ENCODE data around the gene HILPDA.
"Not testable (repeated sequence)": the region's sequence is repeated elsewhere in the genome, so short reads cannot be mapped to it uniquely, and the experiment has no call there.

The HILPDA gene

GRCh38 chr7:128452552-128452951, 3.1 kb upstream of the HILPDA start:
- Histone ChIP-seq H3K4me3 (ENCODE audit: low read depth in 1 of 2, low read length in 2 of 2) (no peak overlapping the region), H3K9me3 (ENCODE audit: control insufficient read depth in 1 of 2, low read length in 2 of 2) (no peaks in the 10 kb centered on the region), H3K27ac (ENCODE audit: low read length) (no peak overlapping the region), H3K27me3 (ENCODE audit: low read depth, low read length) (no peaks in the 10 kb centered on the region), H3K4me1 (ENCODE audit: control insufficient read depth in 1 of 2, insufficient read depth in 2 of 2, low read length in 2 of 2) (peaks cover 9 to 28% of the 10 kb centered on the region in 2 donors), H3K36me3 (ENCODE audit: control insufficient read depth in 1 of 2, insufficient read depth in 2 of 2, low read length in 2 of 2) (no peaks in the 10 kb centered on the region)

GRCh38 chr7:128453836-128454804, 1.6 kb upstream of the HILPDA start:
- peak overlapping the region; percentile 32 to 86 for H3K4me3 ChIP-seq (ENCODE audit: low read depth in 1 of 2, low read length in 2 of 2)
- peak overlapping the region; percentile 97 for H3K27ac ChIP-seq (ENCODE audit: low read length)
- no peaks in the 10 kb centered on the region for H3K27me3 ChIP-seq (ENCODE audit: low read depth, low read length)
- no peaks in the 10 kb centered on the region for H3K9me3 ChIP-seq (ENCODE audit: control insufficient read depth in 1 of 2, low read length in 2 of 2)
- H3K4me1 ChIP-seq (ENCODE audit: control insufficient read depth in 1 of 2, insufficient read depth in 2 of 2, low read length in 2 of 2) = peaks cover 15 to 34% of the 10 kb centered on the region in 2 donors
- no peaks in the 10 kb centered on the region for H3K36me3 ChIP-seq (ENCODE audit: control insufficient read depth in 1 of 2, insufficient read depth in 2 of 2, low read length in 2 of 2)

DNA sequence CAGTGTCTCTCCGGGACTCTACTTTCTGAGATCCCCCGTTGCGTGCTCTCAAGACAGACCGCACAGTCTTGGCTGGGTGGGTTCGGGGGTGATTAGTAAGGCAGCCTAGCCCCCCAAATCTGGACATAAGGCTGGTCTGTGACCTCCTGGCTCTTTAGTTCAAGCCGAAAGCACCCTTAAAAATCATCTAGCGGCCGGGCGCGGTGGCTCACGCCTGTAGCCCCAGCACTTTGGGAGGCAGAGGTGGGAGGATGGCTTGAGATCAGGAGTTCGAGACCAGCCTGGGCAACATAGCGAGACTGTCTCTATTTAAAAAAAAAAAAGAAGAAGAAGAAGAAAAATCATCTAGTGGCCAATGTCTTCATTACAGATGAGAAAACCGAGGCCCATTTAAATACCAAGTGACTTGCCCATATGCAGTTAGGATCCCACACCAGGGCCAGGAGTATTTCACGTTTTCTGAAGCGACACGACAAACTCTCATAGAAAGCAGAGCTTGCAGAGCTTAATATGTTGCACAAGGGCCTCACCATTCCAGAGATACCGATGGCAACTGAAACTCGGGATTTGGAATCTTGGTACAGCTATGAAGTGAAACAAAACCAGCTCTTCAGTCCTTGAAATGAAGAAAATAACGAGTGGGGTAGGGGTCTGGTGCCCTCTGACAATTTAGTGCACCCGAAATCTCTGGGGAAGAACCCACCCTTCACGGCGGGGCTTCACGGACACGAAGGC, 703 bp upstream of the HILPDA start:
- no peaks in the 10 kb centered on the region for H3K9me3 ChIP-seq (ENCODE audit: control insufficient read depth in 1 of 2, low read length in 2 of 2)
- peak overlapping the region; percentile 86 to 88 for H3K4me3 ChIP-seq (ENCODE audit: low read depth in 1 of 2, low read length in 2 of 2)
- H3K27ac ChIP-seq (ENCODE audit: low read length) = peak overlapping the region; percentile 97
- H3K4me1 ChIP-seq (ENCODE audit: control insufficient read depth in 1 of 2, insufficient read depth in 2 of 2, low read length in 2 of 2) = peaks cover 18 to 36% of the 10 kb centered on the region in 2 donors
- no peaks in the 10 kb centered on the region for H3K27me3 ChIP-seq (ENCODE audit: low read depth, low read length)
- no peaks in the 10 kb centered on the region for H3K36me3 ChIP-seq (ENCODE audit: control insufficient read depth in 1 of 2, insufficient read depth in 2 of 2, low read length in 2 of 2)

DNA sequence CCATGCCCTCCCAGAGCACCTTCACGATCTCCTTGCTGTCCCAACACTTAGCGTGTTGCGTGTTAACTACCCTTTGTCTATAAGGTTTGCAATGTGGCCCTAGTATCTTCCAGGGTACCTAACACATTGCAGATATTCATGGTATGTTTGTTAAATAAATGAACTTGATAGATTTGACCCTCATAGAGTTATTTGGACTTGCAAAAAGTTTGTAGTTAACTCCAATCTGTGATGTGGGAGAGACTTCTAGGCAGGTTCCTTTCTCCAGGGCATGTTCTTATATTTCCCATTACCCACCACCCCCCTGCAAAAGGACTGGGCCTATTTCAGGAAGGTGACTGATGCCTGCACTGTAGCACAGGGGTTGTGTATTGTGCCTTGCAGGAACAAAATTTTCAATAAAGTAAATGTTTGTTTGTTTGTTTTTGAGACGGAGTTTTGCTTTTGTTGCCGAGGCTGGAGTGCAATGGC, 612 bp downstream of the HILPDA start:
- H3K4me1 ChIP-seq (ENCODE audit: control insufficient read depth in 1 of 2, insufficient read depth in 2 of 2, low read length in 2 of 2) = peaks cover 18 to 36% of the 10 kb centered on the region in 2 donors
- H3K9me3 ChIP-seq (ENCODE audit: control insufficient read depth in 1 of 2, low read length in 2 of 2) = no peaks in the 10 kb centered on the region
- H3K27ac ChIP-seq (ENCODE audit: low read length) = peak overlapping the region; percentile 74
- no peaks in the 10 kb centered on the region for H3K27me3 ChIP-seq (ENCODE audit: low read depth, low read length)
- H3K4me3 ChIP-seq (ENCODE audit: low read depth in 1 of 2, low read length in 2 of 2) = peak overlapping the region; percentile 86 to 88
- H3K36me3 ChIP-seq (ENCODE audit: control insufficient read depth in 1 of 2, insufficient read depth in 2 of 2, low read length in 2 of 2) = no peaks in the 10 kb centered on the region

DNA sequence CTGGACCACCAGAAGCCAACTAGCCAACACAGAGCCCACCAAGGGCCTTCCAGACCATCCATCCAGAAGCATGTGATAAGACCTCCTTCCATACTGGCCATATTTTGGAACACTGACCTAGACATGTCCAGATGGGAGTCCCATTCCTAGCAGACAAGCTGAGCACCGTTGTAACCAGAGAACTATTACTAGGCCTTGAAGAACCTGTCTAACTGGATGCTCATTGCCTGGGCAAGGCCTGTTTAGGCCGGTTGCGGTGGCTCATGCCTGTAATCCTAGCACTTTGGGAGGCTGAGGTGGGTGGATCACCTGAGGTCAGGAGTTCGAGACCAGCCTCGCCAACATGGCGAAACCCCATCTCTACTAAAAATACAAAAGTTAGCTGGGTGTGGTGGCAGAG, 1.7 kb downstream of the HILPDA start:
- not testable (repeated sequence) for H3K9me3 ChIP-seq (ENCODE audit: control insufficient read depth in 1 of 2, low read length in 2 of 2); H3K27me3 ChIP-seq (ENCODE audit: low read depth, low read length); H3K27ac ChIP-seq (ENCODE audit: low read length); H3K36me3 ChIP-seq (ENCODE audit: control insufficient read depth in 1 of 2, insufficient read depth in 2 of 2, low read length in 2 of 2)
- peaks cover 18 to 36% of the 10 kb centered on the region in 2 donors for H3K4me1 ChIP-seq (ENCODE audit: control insufficient read depth in 1 of 2, insufficient read depth in 2 of 2, low read length in 2 of 2)
- peak overlapping the region in 1 of 2 donors; percentile 13 for H3K4me3 ChIP-seq (ENCODE audit: low read depth in 1 of 2, low read length in 2 of 2)

- no peaks in the 10 kb centered on the region for H3K27me3 ChIP-seq (ENCODE audit: low read depth, low read length)
- H3K9me3 ChIP-seq (ENCODE audit: control insufficient read depth in 1 of 2, low read length in 2 of 2) = no peaks in the 10 kb centered on the region
- no peak overlapping the region for H3K4me3 ChIP-seq (ENCODE audit: low read depth in 1 of 2, low read length in 2 of 2)
- H3K4me1 ChIP-seq (ENCODE audit: control insufficient read depth in 1 of 2, insufficient read depth in 2 of 2, low read length in 2 of 2) = peaks cover 12 to 32% of the 10 kb centered on the region in 2 donors
- no peaks in the 10 kb centered on the region for H3K36me3 ChIP-seq (ENCODE audit: control insufficient read depth in 1 of 2, insufficient read depth in 2 of 2, low read length in 2 of 2)
- peak overlapping the region; percentile 25 for H3K27ac ChIP-seq (ENCODE audit: low read length)
Observed at GRCh38 chr7:128458956-128459355, 3.3 kb downstream of the HILPDA start.

DNA sequence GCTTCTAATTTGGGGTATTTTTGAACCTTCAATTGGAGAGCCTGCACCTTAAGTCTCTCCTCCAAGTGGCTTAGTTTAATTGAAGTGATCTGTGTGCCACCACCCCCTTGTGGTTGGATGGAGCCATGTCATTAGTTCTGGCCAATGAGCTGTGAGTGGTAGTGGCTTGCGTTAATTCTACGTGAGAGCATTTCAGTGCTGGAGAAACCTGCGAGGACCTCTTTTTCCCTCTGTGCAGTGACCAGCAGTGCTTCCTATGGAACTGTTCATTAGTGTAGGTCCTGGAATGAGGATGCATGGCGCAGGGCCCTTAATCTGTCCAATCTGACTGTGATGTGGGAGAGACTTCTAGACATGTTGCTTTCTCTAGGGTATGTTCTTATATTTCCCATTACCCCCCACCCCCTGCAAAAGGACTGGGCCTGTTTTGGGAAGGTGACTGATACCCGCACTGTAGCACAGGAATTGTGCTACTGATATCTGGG, 3.8 kb downstream of the HILPDA start:
- Histone ChIP-seq H3K4me1 (ENCODE audit: control insufficient read depth in 1 of 2, insufficient read depth in 2 of 2, low read length in 2 of 2) (peaks cover 9 to 27% of the 10 kb centered on the region in 2 donors), H3K27me3 (ENCODE audit: low read depth, low read length) (no peaks in the 10 kb centered on the region), H3K36me3 (ENCODE audit: control insufficient read depth in 1 of 2, insufficient read depth in 2 of 2, low read length in 2 of 2) (no peaks in the 10 kb centered on the region), H3K4me3 (ENCODE audit: low read depth in 1 of 2, low read length in 2 of 2) (no peak overlapping the region), H3K9me3 (ENCODE audit: control insufficient read depth in 1 of 2, low read length in 2 of 2) (no peaks in the 10 kb centered on the region), H3K27ac (ENCODE audit: low read length) (no peak overlapping the region)

DNA sequence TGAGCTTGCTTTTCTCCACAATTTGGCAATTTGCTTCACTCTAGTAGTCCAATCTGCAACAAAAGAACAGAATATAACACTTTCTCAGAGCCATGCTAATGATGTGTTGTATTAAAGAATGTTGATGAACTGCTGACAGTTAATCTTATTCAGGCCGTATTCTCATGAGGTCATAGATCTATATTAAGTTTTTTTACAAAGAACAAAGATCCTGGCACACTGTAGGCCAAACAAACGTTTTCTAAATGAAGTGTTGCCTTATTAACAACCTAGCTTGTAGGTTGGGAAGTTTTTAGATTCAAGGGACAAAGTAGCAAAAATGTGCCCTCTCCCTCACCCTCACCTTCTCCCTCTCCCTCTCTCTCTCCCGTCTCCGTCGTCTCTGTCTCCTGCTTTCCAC, 6.8 kb downstream of the HILPDA start:
- Histone ChIP-seq H3K4me1 (ENCODE audit: control insufficient read depth in 1 of 2, insufficient read depth in 2 of 2, low read length in 2 of 2) (peaks cover 8 to 9% of the 10 kb centered on the region in 2 donors), H3K9me3 (ENCODE audit: control insufficient read depth in 1 of 2, low read length in 2 of 2) (no peaks in the 10 kb centered on the region), H3K36me3 (ENCODE audit: control insufficient read depth in 1 of 2, insufficient read depth in 2 of 2, low read length in 2 of 2) (no peaks in the 10 kb centered on the region), H3K27me3 (ENCODE audit: low read depth, low read length) (no peaks in the 10 kb centered on the region), H3K27ac (ENCODE audit: low read length) (no peak overlapping the region), H3K4me3 (ENCODE audit: low read depth in 1 of 2, low read length in 2 of 2) (no peak overlapping the region)

- not testable (repeated sequence) for H3K9me3 ChIP-seq (ENCODE audit: control insufficient read depth in 1 of 2, low read length in 2 of 2); H3K4me1 ChIP-seq (ENCODE audit: control insufficient read depth in 1 of 2, insufficient read depth in 2 of 2, low read length in 2 of 2); H3K27me3 ChIP-seq (ENCODE audit: low read depth, low read length); H3K27ac ChIP-seq (ENCODE audit: low read length); H3K4me3 ChIP-seq (ENCODE audit: low read depth in 1 of 2, low read length in 2 of 2); H3K36me3 ChIP-seq (ENCODE audit: control insufficient read depth in 1 of 2, insufficient read depth in 2 of 2, low read length in 2 of 2)
Observed at GRCh38 chr7:128463345-128463744, 7.7 kb downstream of the HILPDA start.

- H3K4me3 ChIP-seq (ENCODE audit: low read depth in 1 of 2, low read length in 2 of 2); H3K4me1 ChIP-seq (ENCODE audit: control insufficient read depth in 1 of 2, insufficient read depth in 2 of 2, low read length in 2 of 2); H3K27me3 ChIP-seq (ENCODE audit: low read depth, low read length); H3K27ac ChIP-seq (ENCODE audit: low read length); H3K36me3 ChIP-seq (ENCODE audit: control insufficient read depth in 1 of 2, insufficient read depth in 2 of 2, low read length in 2 of 2); H3K9me3 ChIP-seq (ENCODE audit: control insufficient read depth in 1 of 2, low read length in 2 of 2): not testable (repeated sequence)
Observed at GRCh38 chr7:128463933-128464332, 8.3 kb downstream of the HILPDA start.

DNA sequence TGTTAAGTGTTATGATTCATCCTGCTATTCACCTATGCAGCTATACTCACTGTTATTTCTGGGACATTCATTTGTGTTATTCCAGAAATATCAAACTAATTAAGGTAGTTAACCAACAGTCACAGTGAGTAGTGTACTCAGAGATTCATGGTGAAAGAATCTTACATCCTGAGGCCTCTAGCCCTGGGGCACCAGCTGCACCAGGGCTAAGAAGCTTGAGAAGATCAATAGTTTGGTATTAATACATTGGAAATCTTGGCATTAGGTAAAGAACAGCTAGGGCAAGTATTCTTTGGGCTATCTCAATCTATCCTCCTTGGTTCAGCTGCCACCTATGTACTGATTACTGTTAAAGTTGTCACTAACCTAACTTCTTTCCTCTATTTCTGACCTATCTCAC, 11.2 kb downstream of the HILPDA start:
- H3K9me3 ChIP-seq (ENCODE audit: control insufficient read depth in 1 of 2, low read length in 2 of 2); H3K27ac ChIP-seq (ENCODE audit: low read length); H3K36me3 ChIP-seq (ENCODE audit: control insufficient read depth in 1 of 2, insufficient read depth in 2 of 2, low read length in 2 of 2); H3K4me1 ChIP-seq (ENCODE audit: control insufficient read depth in 1 of 2, insufficient read depth in 2 of 2, low read length in 2 of 2); H3K27me3 ChIP-seq (ENCODE audit: low read depth, low read length); H3K4me3 ChIP-seq (ENCODE audit: low read depth in 1 of 2, low read length in 2 of 2): not testable (repeated sequence)

Data from muscle layer of duodenum (tissue), 2 donors.